HT1080 (cell line): Measurements from ENCODE around the gene TSPO. TPM values are rescaled to one million over a fixed set of nuclear protein-coding genes. Genes with fewer than 3 reads are reported as not detected.

Experiments used
- total RNA-seq: library from RNA; depleted of rRNA; stranded (reverse); fragments of >200 nt; shearing (Covaris generic); gene quantifications from 2 replicates; pipeline ENCODE4 v1.2.3, GENCODE V29; 2014; rRNA removed

The TSPO gene
- total RNA-seq, 1 experiment from 2014 or later: 304 TPM

Other genes with a start within 250 kb of the TSPO start
- 47.9 and 53.9 TPM in 2 replicates for gene PACSIN2, start 136.4 kb upstream of the TSPO start, total RNA-seq
- 0.39 and 0.97 TPM in 2 replicates for gene TTLL1, start 62.2 kb upstream of the TSPO start, total RNA-seq
- gene BIK, start 40.8 kb upstream of the TSPO start, total RNA-seq: 0.14 and 0.50 TPM in 2 replicates
- gene MCAT, start 8.2 kb upstream of the TSPO start, total RNA-seq: 22.5 and 34.6 TPM in 2 replicates
- gene TTLL12, start 35.6 kb downstream of the TSPO start, total RNA-seq: 102 and 113 TPM in 2 replicates
- gene SCUBE1, start 191.8 kb downstream of the TSPO start, total RNA-seq: 0.10 TPM in 1 of 2 replicates, not detected in the other